ENCODE results near the gene MGAT3. TPM values are rescaled to one million over a fixed set of nuclear protein-coding genes. Genes with fewer than 3 reads are reported as not detected.

Gene MGAT3
- total RNA-seq, 1 experiment from 2014 or later: 0.57 TPM

DNA sequence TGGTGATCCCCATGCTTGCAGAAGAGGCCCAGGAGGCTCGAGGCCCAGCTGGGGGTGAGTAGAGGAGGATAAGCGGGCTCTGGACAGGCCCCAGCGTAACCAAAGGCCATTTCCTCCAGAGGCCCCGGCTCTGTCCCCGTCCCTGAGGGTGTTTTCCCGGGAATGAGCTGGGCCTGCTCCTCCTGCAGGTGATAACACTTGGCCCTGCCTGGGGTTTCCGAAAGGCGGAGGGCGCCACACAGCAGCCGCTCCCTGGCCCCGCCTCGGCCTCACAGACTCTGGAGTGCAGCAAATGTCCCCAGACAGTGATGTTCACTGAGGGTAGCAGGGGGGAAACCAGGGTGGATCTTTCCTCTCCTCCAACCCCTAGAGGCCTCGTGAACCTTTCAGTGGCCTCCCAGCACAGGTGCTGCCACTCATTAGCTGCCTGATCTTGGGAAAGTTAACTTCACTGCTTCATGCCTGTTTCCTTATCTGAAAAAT lies 10.5 kb upstream of the MGAT3 start:
- H3K4me3 ChIP-seq (ENCODE audit: low read depth in 2 of 2, low read length in 2 of 2): no peak overlapping the region
- POLR2A ChIA-PET: no interaction called here
- no TSS peak for BruUV-seq (replicated peaks)
- H3K9me3 ChIP-seq (ENCODE audit: control insufficient read depth, insufficient read depth, low read depth, low read length): no peaks in the 10 kb centered on the region
- H3K27ac ChIP-seq (ENCODE audit: low read length): no peak overlapping the region
- H3K27me3 ChIP-seq (ENCODE audit: control insufficient read depth, insufficient read depth, low read length): no peaks in the 10 kb centered on the region
- H3K4me1 ChIP-seq (ENCODE audit: control insufficient read depth, insufficient read depth, low read length): no peaks in the 10 kb centered on the region
- in situ Hi-C loops (cut with HindIII; ENCODE audit: low pct_unique_long_range_greater_than_20kb, low sequenced_read_pairs) (no loop called here), intact Hi-C loops (cut with micrococcal nuclease; ENCODE audit: unreplicated experiment) (no loop called here)
- DNase-seq (ENCODE audit: low read depth, low spot score) (no peak), ATAC-seq (no peak)
- CTCF ChIA-PET: interaction anchor here (0.5 kb wide), 1 partner anchor 177 kb away, joined by 3 read pairs; no protein-coding TSS in a partner anchor
- H3K36me3 ChIP-seq (ENCODE audit: control insufficient read depth, insufficient read depth, low read length): no peaks in the 10 kb centered on the region
- TF ChIP-seq POLR2AphosphoS5 (IDR thresholded peaks at IDR 0.05; ENCODE audit: low read depth, low read length): no peak
- no peak for TF ChIP-seq REST (IDR thresholded peaks at IDR 0.05; ENCODE audit: insufficient read depth in 1 of 2, low read depth in 2 of 2, low read length in 1 of 2)

DNA sequence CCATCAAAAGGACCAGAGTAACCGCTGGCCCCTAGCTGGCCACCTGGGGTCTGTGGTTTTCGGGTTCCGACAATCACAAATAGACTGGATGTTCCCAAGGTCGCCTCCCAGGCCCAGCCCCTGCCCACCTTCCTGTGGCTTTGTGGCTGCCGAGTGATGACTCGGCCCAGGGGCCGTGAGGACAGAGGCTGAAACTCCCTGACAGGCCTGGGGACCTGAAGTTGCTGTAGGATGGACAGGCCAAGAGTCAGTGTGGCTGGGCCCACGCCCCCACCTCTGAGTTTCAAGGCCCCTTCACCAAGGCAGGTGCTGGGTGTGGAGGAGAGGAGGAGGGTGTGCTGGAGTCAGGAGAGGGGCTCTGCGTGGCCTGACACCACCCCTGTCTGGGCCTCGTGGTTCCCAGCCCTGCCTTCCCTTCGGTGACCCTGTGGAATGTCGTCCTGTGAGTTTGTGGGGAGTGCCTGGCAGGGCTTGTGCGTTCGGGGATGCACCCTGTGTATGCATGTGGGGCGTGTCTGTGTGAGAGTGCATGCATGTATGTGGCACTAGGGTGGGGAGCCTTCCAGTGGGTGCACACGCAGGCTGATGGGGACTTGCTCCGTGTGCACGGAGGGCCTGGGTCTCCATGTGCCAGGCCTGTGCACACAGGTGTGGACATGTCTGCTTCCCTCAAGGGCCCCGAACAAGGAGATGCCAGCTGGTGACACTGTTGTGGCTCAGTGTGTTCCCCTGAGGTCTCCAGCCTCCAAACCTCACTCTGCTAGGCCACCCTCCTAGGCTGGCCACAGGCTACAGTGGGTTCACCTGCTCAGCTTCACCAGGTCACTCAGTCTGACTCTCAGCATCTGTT lies 8.4 kb upstream of the MGAT3 start:
- TF ChIP-seq POLR2AphosphoS5 (IDR thresholded peaks at IDR 0.05; ENCODE audit: low read depth, low read length): no peak
- TF ChIP-seq SIN3A (IDR thresholded peaks at IDR 0.05; ENCODE audit: borderline replicate concordance, insufficient read depth, low read depth, low read length): no peak
- no peak for TF ChIP-seq TCF7L2 (IDR thresholded peaks at IDR 0.05; ENCODE audit: low read depth, low read length)
- TF ChIP-seq REST (IDR thresholded peaks at IDR 0.05; ENCODE audit: insufficient read depth in 1 of 2, low read depth in 2 of 2, low read length in 1 of 2): no peak
- no peak for TF ChIP-seq CTCF (IDR thresholded peaks at IDR 0.05)
- POLR2A ChIA-PET: interaction anchor here (0.5 kb wide), 1 partner anchor 38 kb away, joined by 4 read pairs; no protein-coding TSS in a partner anchor
- Histone ChIP-seq H3K27me3 (ENCODE audit: control insufficient read depth, insufficient read depth, low read length) (no peaks in the 10 kb centered on the region), H3K4me3 (ENCODE audit: low read depth in 2 of 2, low read length in 2 of 2) (no peak overlapping the region), H3K9me3 (ENCODE audit: control insufficient read depth, insufficient read depth, low read depth, low read length) (no peaks in the 10 kb centered on the region), H3K4me1 (ENCODE audit: control insufficient read depth, insufficient read depth, low read length) (no peaks in the 10 kb centered on the region), H3K36me3 (ENCODE audit: control insufficient read depth, insufficient read depth, low read length) (no peaks in the 10 kb centered on the region), H3K27ac (ENCODE audit: low read length) (no peak overlapping the region)
- no TSS peak for BruUV-seq (replicated peaks)
- DNase-seq (ENCODE audit: low read depth, low spot score) (no peak), ATAC-seq (no peak)
- in situ Hi-C loops (cut with HindIII; ENCODE audit: low pct_unique_long_range_greater_than_20kb, low sequenced_read_pairs): no loop called here
- CTCF ChIA-PET: interaction anchor here (0.7 kb wide), 1 partner anchor 16 kb away, joined by 8 read pairs; no protein-coding TSS in a partner anchor
- intact Hi-C loops (cut with micrococcal nuclease; ENCODE audit: unreplicated experiment): no loop called here
